Trophoblast cell (in vitro differentiated cells and primary cell): ENCODE results near the gene GLA. TPM values are rescaled to one million over a fixed set of nuclear protein-coding genes. Genes with fewer than 3 reads are reported as not detected.

Experiments used
- DNase-seq, 2 donors: peaks; one replicate each; pipeline ENCODE4 v3.0.0-alpha.2; 2016
- H2AFZ ChIP-seq: 2 replicates; pipeline ENCODE4 v1.6.1; 2013; ENCODE audit warnings: low read length, moderate library complexity, mild to moderate bottlenecking; ENCODE audit not compliant: insufficient read depth, poor library complexity
- H2AK5ac ChIP-seq: 2 replicates; pipeline ENCODE4 v1.6.1; 2013; ENCODE audit warnings: mild to moderate bottlenecking, low read length
- H2BK120ac ChIP-seq: 2 replicates; pipeline ENCODE4 v1.6.1; 2013; ENCODE audit warnings: low read length, mild to moderate bottlenecking, moderate library complexity; ENCODE audit not compliant: insufficient read depth, poor library complexity
- H2BK12ac ChIP-seq: 2 replicates; pipeline ENCODE4 v1.6.1; 2013; ENCODE audit warnings: mild to moderate bottlenecking, low read length, moderate library complexity
- H2BK5ac ChIP-seq: 2 replicates; pipeline ENCODE4 v1.6.1; 2013; ENCODE audit warnings: low read length, low read depth, moderate library complexity, mild to moderate bottlenecking; ENCODE audit not compliant: poor library complexity
- H3K14ac ChIP-seq: 2 replicates; pipeline ENCODE4 v1.6.1; 2013; ENCODE audit warnings: mild to moderate bottlenecking, low read length
- H3K18ac ChIP-seq: 2 replicates; pipeline ENCODE4 v1.6.1; 2013; ENCODE audit warnings: mild to moderate bottlenecking, low read length
- H3K23ac ChIP-seq: 2 replicates; pipeline ENCODE4 v1.6.1; 2013; ENCODE audit warnings: low read length
- H3K27ac ChIP-seq: 2 replicates; pipeline ENCODE4 v1.5.1; 2013; ENCODE audit warnings: low read depth, mild to moderate bottlenecking, inconsistent platforms, low read length, moderate library complexity
- H3K27me3 ChIP-seq: 2 replicates; pipeline ENCODE4 v1.6.1; 2013; ENCODE audit warnings: inconsistent platforms, mild to moderate bottlenecking, low read length, moderate library complexity; ENCODE audit not compliant: insufficient read depth
- H3K36me3 ChIP-seq, 2 experiments: 1 replicate in 1 of 2; 2 replicates in 1 of 2; pipeline ENCODE4 v1.6.1; 2013; ENCODE audit warnings: low read length in 2 of 2, mild to moderate bottlenecking in 2 of 2, moderate library complexity in 1 of 2; ENCODE audit not compliant: insufficient read depth in 2 of 2, control insufficient read depth in 1 of 2
- H3K4ac ChIP-seq: 2 replicates; pipeline ENCODE4 v1.6.1; 2013; ENCODE audit warnings: low read depth, mild to moderate bottlenecking, low read length, moderate library complexity
- H3K4me1 ChIP-seq, 2 experiments: 1 replicate in 1 of 2; 2 replicates in 1 of 2; pipeline ENCODE4 v1.6.1; 2013; ENCODE audit warnings: low read length in 2 of 2, mild to moderate bottlenecking in 2 of 2, moderate library complexity in 1 of 2; ENCODE audit not compliant: insufficient read depth in 2 of 2, control insufficient read depth in 1 of 2
- H3K4me2 ChIP-seq: 2 replicates; pipeline ENCODE4 v1.6.1; 2013; ENCODE audit warnings: inconsistent platforms, mild to moderate bottlenecking, low read length, moderate library complexity
- H3K4me3 ChIP-seq: 2 replicates; pipeline ENCODE4 v1.5.1; 2013; ENCODE audit warnings: mild to moderate bottlenecking, low read depth, low read length, inconsistent platforms
- H3K79me1 ChIP-seq: one replicate; pipeline ENCODE4 v1.6.1; 2013; ENCODE audit warnings: low read length
- H3K79me2 ChIP-seq: 2 replicates; pipeline ENCODE4 v1.6.1; 2013; ENCODE audit warnings: low read length, mild to moderate bottlenecking; ENCODE audit not compliant: control insufficient read depth, insufficient read depth, poor library complexity
- H3K9ac ChIP-seq: 2 replicates; pipeline ENCODE4 v1.6.1; 2013; ENCODE audit warnings: mild to moderate bottlenecking, low read length
- H3K9me3 ChIP-seq: 2 replicates; pipeline ENCODE4 v1.6.1; 2013; ENCODE audit warnings: low read depth, mild to moderate bottlenecking, control low read depth, inconsistent platforms, low read length; ENCODE audit not compliant: insufficient read depth
- H4K12ac ChIP-seq: 2 replicates; pipeline ENCODE4 v1.6.1; 2013; ENCODE audit warnings: low read depth, mild to moderate bottlenecking, low read length, moderate library complexity
- H4K8ac ChIP-seq: 2 replicates; pipeline ENCODE4 v1.6.1; 2013; ENCODE audit warnings: low read depth, mild to moderate bottlenecking, low read length, moderate library complexity
- H4K91ac ChIP-seq: one replicate; pipeline ENCODE4 v1.6.1; 2013; ENCODE audit warnings: low read depth, mild to moderate bottlenecking, low read length, moderate library complexity
- WGBS: extraction: QIAGEN DNeasy Blood & Tissue Kit; methylation state at CpG from one replicate; pipeline ENCODE4 v1.1.7; 2013; ENCODE audit warnings: missing lambda C conversion rate; ENCODE audit not compliant: insufficient read length, insufficient coverage; ENCODE audit errors: extremely low coverage; 5-methylcytosine and 5-hydroxymethylcytosine counted together
- polyA plus RNA-seq: library from polyadenylated mRNA; stranded (reverse); fragments of 200-250 nt; gene quantifications from 2 replicates; pipeline ENCODE4 v1.2.3, GENCODE V29; 2013

The GLA gene
- polyA plus RNA-seq = 121 and 137 TPM in 2 replicates

- Histone ChIP-seq H3K79me1 (peaks cover 2% of the 10 kb centered on the region), H2BK5ac (peak within 1 kb of the TSS; percentile 90), H3K4ac (peak within 1 kb of the TSS; percentile 46), H4K8ac (peak within 1 kb of the TSS; percentile 90), H3K4me1 (no peaks in the 10 kb centered on the region), H3K4me3 (peak within 1 kb of the TSS; percentile 88), H2BK120ac (peak within 1 kb of the TSS; percentile 49), H3K27me3 (no peaks in the 10 kb centered on the region), H3K27ac (peak within 1 kb of the TSS; percentile 85), H3K9ac (peak within 1 kb of the TSS; percentile 90), H2AFZ (peak within 1 kb of the TSS; percentile 35), H3K79me2 (peaks cover 4% of the 10 kb centered on the region), H2BK12ac (no peak within 1 kb of the TSS), H3K23ac (no peak within 1 kb of the TSS), H3K4me2 (peak within 1 kb of the TSS; percentile 93), H3K9me3 (no peaks in the 10 kb centered on the region), H3K18ac (peak within 1 kb of the TSS; percentile 89), H3K14ac (peak within 1 kb of the TSS; percentile 79), H2AK5ac (no peak within 1 kb of the TSS), H4K91ac (peak within 1 kb of the TSS; percentile 69), H4K12ac (peak within 1 kb of the TSS; percentile 77), H3K36me3 (peaks cover 10 to 16% of the 10 kb centered on the region in 2 experiments)
- peak; percentile 92 to 97 for DNase-seq
- no CpG with 5 or more reads among the region's 47 CpGs for WGBS
Measured at GRCh38 chrX:101407748-101408531, at the start of gene GLA, which contains the start of gene HNRNPH2. Gene GLA, minus strand, starts transcription at chrX:101407925. Its CDS starts 22 bp downstream, at chrX:101407903. Gene HNRNPH2, plus strand, starts transcription at chrX:101408222. Its CDS starts 3,767 bp downstream, at chrX:101411989.

DNA sequence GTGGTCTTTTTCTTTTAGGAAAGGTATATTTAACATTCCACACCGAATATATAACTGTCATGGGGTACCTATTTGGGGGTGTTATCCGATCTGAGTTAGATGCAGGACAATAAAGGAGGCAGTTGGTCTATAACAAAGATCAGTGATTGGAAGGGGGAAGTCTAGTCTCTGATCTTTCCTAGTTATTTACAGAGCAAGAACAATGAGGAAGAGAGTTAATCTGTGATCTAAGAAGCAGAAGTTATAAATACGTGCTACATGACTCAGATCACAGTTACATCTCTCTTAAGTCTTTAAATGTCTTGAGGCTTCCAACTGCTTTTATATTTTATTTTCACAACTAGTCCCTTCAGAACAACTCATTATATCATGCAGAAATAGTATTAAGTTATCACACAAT, 44.3 kb upstream of the GLA start:
- no peak overlapping the region for H4K91ac ChIP-seq
- no peaks in the 10 kb centered on the region for H3K9me3 ChIP-seq
- no peak overlapping the region for H2BK5ac ChIP-seq
- H3K4me1 ChIP-seq = peaks cover 0 to 5% of the 10 kb centered on the region in 2 experiments
- no peak overlapping the region for H4K8ac ChIP-seq
- H3K79me2 ChIP-seq = no peaks in the 10 kb centered on the region
- H3K27me3 ChIP-seq = no peaks in the 10 kb centered on the region
- H3K27ac ChIP-seq = no peak overlapping the region
- H3K4me3 ChIP-seq = no peak overlapping the region
- H4K12ac ChIP-seq = no peak overlapping the region
- peak; percentile 1 to 39 for DNase-seq
- no peak overlapping the region for H3K9ac ChIP-seq
- no CpG with 5 or more reads among the region's 3 CpGs for WGBS
- H3K79me1 ChIP-seq = no peaks in the 10 kb centered on the region
- H3K14ac ChIP-seq = no peak overlapping the region
- no peak overlapping the region for H3K18ac ChIP-seq
- no peak overlapping the region for H3K23ac ChIP-seq
- no peak overlapping the region for H3K4ac ChIP-seq
- no peak overlapping the region for H2BK120ac ChIP-seq
- no peak overlapping the region for H3K4me2 ChIP-seq
- H2AFZ ChIP-seq = no peak overlapping the region
- no peak overlapping the region for H2BK12ac ChIP-seq
- H3K36me3 ChIP-seq = no peaks in the 10 kb centered on the region
- no peak overlapping the region for H2AK5ac ChIP-seq

GRCh38 chrX:101450961-101451360, 43.2 kb upstream of the GLA start:
- no peak for DNase-seq
- H2AFZ ChIP-seq = no peak overlapping the region
- H4K12ac ChIP-seq = no peak overlapping the region
- no peak overlapping the region for H3K4me2 ChIP-seq
- H3K9ac ChIP-seq = no peak overlapping the region
- no peak overlapping the region for H3K18ac ChIP-seq
- no peak overlapping the region for H3K27ac ChIP-seq
- H3K27me3 ChIP-seq = no peaks in the 10 kb centered on the region
- no peaks in the 10 kb centered on the region for H3K36me3 ChIP-seq
- no peaks in the 10 kb centered on the region for H3K9me3 ChIP-seq
- no peak overlapping the region for H3K4me3 ChIP-seq
- H3K4ac ChIP-seq = no peak overlapping the region
- H3K14ac ChIP-seq = no peak overlapping the region
- no CpG with 5 or more reads among the region's 2 CpGs for WGBS
- H3K79me2 ChIP-seq = no peaks in the 10 kb centered on the region
- H2AK5ac ChIP-seq = no peak overlapping the region
- no peak overlapping the region for H2BK120ac ChIP-seq
- H2BK5ac ChIP-seq = peak overlapping the region; percentile 21
- no peak overlapping the region for H3K23ac ChIP-seq
- peaks cover 0 to 5% of the 10 kb centered on the region in 2 experiments for H3K4me1 ChIP-seq
- H2BK12ac ChIP-seq = no peak overlapping the region
- H4K91ac ChIP-seq = no peak overlapping the region
- H4K8ac ChIP-seq = no peak overlapping the region
- H3K79me1 ChIP-seq = no peaks in the 10 kb centered on the region

- Histone ChIP-seq H4K12ac (no peak overlapping the region), H3K14ac (no peak overlapping the region), H2BK12ac (no peak overlapping the region), H3K79me1 (no peaks in the 10 kb centered on the region), H2AK5ac (no peak overlapping the region), H4K91ac (no peak overlapping the region), H2AFZ (no peak overlapping the region), H3K4me2 (no peak overlapping the region), H3K4ac (no peak overlapping the region), H3K4me1 (peaks cover 0 to 5% of the 10 kb centered on the region in 2 experiments), H3K27me3 (no peaks in the 10 kb centered on the region), H3K23ac (no peak overlapping the region), H3K4me3 (no peak overlapping the region), H2BK120ac (no peak overlapping the region), H3K27ac (no peak overlapping the region), H3K18ac (no peak overlapping the region), H3K9me3 (no peaks in the 10 kb centered on the region), H4K8ac (no peak overlapping the region), H3K36me3 (no peaks in the 10 kb centered on the region), H2BK5ac (no peak overlapping the region), H3K79me2 (no peaks in the 10 kb centered on the region), H3K9ac (no peak overlapping the region)
- no CpG with 5 or more reads among the region's 2 CpGs for WGBS
- DNase-seq = no peak
Measured at GRCh38 chrX:101450085-101450484, 42.4 kb upstream of the GLA start.
